HTERT RPE-1 (cell line): ENCODE data around the gene LAMA2.
"Not testable (repeated sequence)": the region's sequence is repeated elsewhere in the genome, so short reads cannot be mapped to it uniquely, and the experiment has no call there.

Source experiments
- in situ Hi-C: fragments of 300-500 bp; cut with MboI; formaldehyde crosslinking; loops from 4 replicates; pipeline ENCODE4 v1.14.3; 2020; ENCODE audit warnings: low sequenced_read_pairs

Gene LAMA2

GRCh38 chr6:128997880-128998279 is 114.9 kb downstream of the LAMA2 start:
- in situ Hi-C loops = no loop called here

GRCh38 chr6:129006724-129007514 is 124.0 kb downstream of the LAMA2 start:
- in situ Hi-C loops = no loop called here

GRCh38 chr6:129007701-129008373 is 124.9 kb downstream of the LAMA2 start:
- in situ Hi-C loops = no loop called here

GRCh38 chr6:129008591-129008990 is 125.7 kb downstream of the LAMA2 start:
- in situ Hi-C loops = no loop called here

- in situ Hi-C loops = no loop called here
Observed at GRCh38 chr6:129009851-129010250, 126.9 kb downstream of the LAMA2 start.

GRCh38 chr6:129014302-129014701 is 131.4 kb downstream of the LAMA2 start:
- in situ Hi-C loops = no loop called here

- in situ Hi-C loops = no loop called here
Observed at GRCh38 chr6:129015721-129016120, 132.8 kb downstream of the LAMA2 start.

- in situ Hi-C loops = no loop called here
Observed at GRCh38 chr6:129016844-129017243, 133.9 kb downstream of the LAMA2 start.

GRCh38 chr6:129022011-129022553 is 139.1 kb downstream of the LAMA2 start:
- in situ Hi-C loops = no loop called here

GRCh38 chr6:129026601-129027000 is 143.7 kb downstream of the LAMA2 start:
- in situ Hi-C loops = no loop called here

GRCh38 chr6:129029778-129030177 is 146.8 kb downstream of the LAMA2 start:
- in situ Hi-C loops = no loop called here

- in situ Hi-C loops = no loop called here
Observed at GRCh38 chr6:129030215-129030614, 147.3 kb downstream of the LAMA2 start.

GRCh38 chr6:129031051-129031599 is 148.2 kb downstream of the LAMA2 start:
- in situ Hi-C loops = no loop called here

- in situ Hi-C loops = no loop called here
Observed at GRCh38 chr6:129032602-129033001, 149.7 kb downstream of the LAMA2 start.

GRCh38 chr6:129033180-129033579 is 150.2 kb downstream of the LAMA2 start:
- in situ Hi-C loops = no loop called here

GRCh38 chr6:129033581-129033980 is 150.6 kb downstream of the LAMA2 start:
- in situ Hi-C loops = no loop called here

GRCh38 chr6:129041563-129041962 is 158.6 kb downstream of the LAMA2 start:
- in situ Hi-C loops = no loop called here

- in situ Hi-C loops = no loop called here
Observed at GRCh38 chr6:129046526-129046925, 163.6 kb downstream of the LAMA2 start.

GRCh38 chr6:129047834-129048233 is 164.9 kb downstream of the LAMA2 start:
- in situ Hi-C loops = no loop called here

GRCh38 chr6:129050086-129050485 is 167.1 kb downstream of the LAMA2 start:
- in situ Hi-C loops = no loop called here

- in situ Hi-C loops = not testable (repeated sequence)
Observed at GRCh38 chr6:129053143-129053542, 170.2 kb downstream of the LAMA2 start.

GRCh38 chr6:129055796-129056195 is 172.9 kb downstream of the LAMA2 start:
- in situ Hi-C loops = no loop called here
